Smooth muscle cell (in vitro differentiated cells): ENCODE data around the gene CDKL4. TPM values are rescaled to one million over a fixed set of nuclear protein-coding genes. Genes with fewer than 3 reads are reported as not detected.
"Not testable (repeated sequence)": the region's sequence is repeated elsewhere in the genome, so short reads cannot be mapped to it uniquely, and the experiment has no call there.

Source experiments
- DNase-seq: peaks from one replicate; lab custom pipeline; 2025; ENCODE audit not compliant: unreplicated experiment; lab: John Stamatoyannopoulos, UW
- H2AFZ ChIP-seq: fragments of 200-600 bp; sonication (generic); 2 replicates; pipeline ENCODE4 v1.6.0; 2016; ENCODE audit warnings: antibody characterized with exemption, low read depth, mild to moderate bottlenecking
- H3F3A ChIP-seq: fragments of 200-600 bp; sonication (generic); 2 replicates; pipeline ENCODE4 v1.6.0; 2017; ENCODE audit warnings: antibody characterized with exemption, low read depth
- H3K27ac ChIP-seq: fragments of 200-600 bp; sonication (generic); 2 replicates; pipeline ENCODE4 v1.5.1; 2016; ENCODE audit warnings: low read depth, mild to moderate bottlenecking
- H3K27me3 ChIP-seq: fragments of 200-600 bp; sonication (generic); 2 replicates; pipeline ENCODE4 v1.6.1; 2016; ENCODE audit warnings: low read depth, mild to moderate bottlenecking
- H3K36me3 ChIP-seq: fragments of 200-600 bp; sonication (generic); 2 replicates; pipeline ENCODE4 v1.5.1; 2016; ENCODE audit warnings: low read depth
- H3K4me1 ChIP-seq: fragments of 200-600 bp; sonication (generic); 2 replicates; pipeline ENCODE4 v1.5.1; 2016; ENCODE audit warnings: low read depth
- H3K4me2 ChIP-seq: fragments of 200-600 bp; sonication (generic); 2 replicates; pipeline ENCODE4 v1.6.0; 2016; ENCODE audit warnings: mild to moderate bottlenecking
- H3K4me3 ChIP-seq: fragments of 200-600 bp; sonication (generic); 2 replicates; pipeline ENCODE4 v1.5.1; 2016; ENCODE audit warnings: mild to moderate bottlenecking
- H3K79me2 ChIP-seq: fragments of 200-600 bp; sonication (generic); 2 replicates; pipeline ENCODE4 v1.6.0; 2016; ENCODE audit warnings: low read depth, mild to moderate bottlenecking
- H3K9ac ChIP-seq: fragments of 200-600 bp; sonication (generic); 2 replicates; pipeline ENCODE4 v1.6.0; 2016; ENCODE audit warnings: low read depth
- H3K9me3 ChIP-seq: fragments of 200-600 bp; sonication (generic); replicated peaks from 2 replicates; pipeline ENCODE4 v1.5.1; 2016; ENCODE audit warnings: low read depth
- H4K20me1 ChIP-seq: fragments of 200-600 bp; sonication (generic); 2 replicates; pipeline ENCODE4 v1.6.0; 2016; ENCODE audit warnings: low read depth
- WGBS: methylation state at CpG from one replicate; pipeline ENCODE4 v1.1.7; 2016; ENCODE audit warnings: low lambda C conversion rate; 5-methylcytosine and 5-hydroxymethylcytosine counted together
- polyA plus RNA-seq: library from polyadenylated mRNA; unstranded; fragments of >200 nt; fragmentation: Nextera tagmentation; extraction: Ambion mirVana; gene quantifications from 2 replicates; pipeline ENCODE4 v1.2.1, GENCODE V29; 2016
- total RNA-seq: library from RNA; depleted of rRNA; stranded (reverse); fragments of >200 nt; gene quantifications from 2 replicates; pipeline ENCODE4 v1.2.3, GENCODE V29; 2014
- TF ChIP-seq, protein P1 (sequence below): fragments of 200-600 bp; sonication (generic); IDR thresholded peaks from 2 replicates; pipeline ENCODE4 v1.5.1; 2017; ENCODE audit warnings: borderline replicate concordance, mild to moderate bottlenecking, antibody characterized with exemption; ENCODE audit not compliant: insufficient read depth, poor library complexity, severe bottlenecking

The CDKL4 gene
- total and polyA plus RNA-seq, 2 experiments from 2014 or later = 0.27 to 0.53 TPM

DNA sequence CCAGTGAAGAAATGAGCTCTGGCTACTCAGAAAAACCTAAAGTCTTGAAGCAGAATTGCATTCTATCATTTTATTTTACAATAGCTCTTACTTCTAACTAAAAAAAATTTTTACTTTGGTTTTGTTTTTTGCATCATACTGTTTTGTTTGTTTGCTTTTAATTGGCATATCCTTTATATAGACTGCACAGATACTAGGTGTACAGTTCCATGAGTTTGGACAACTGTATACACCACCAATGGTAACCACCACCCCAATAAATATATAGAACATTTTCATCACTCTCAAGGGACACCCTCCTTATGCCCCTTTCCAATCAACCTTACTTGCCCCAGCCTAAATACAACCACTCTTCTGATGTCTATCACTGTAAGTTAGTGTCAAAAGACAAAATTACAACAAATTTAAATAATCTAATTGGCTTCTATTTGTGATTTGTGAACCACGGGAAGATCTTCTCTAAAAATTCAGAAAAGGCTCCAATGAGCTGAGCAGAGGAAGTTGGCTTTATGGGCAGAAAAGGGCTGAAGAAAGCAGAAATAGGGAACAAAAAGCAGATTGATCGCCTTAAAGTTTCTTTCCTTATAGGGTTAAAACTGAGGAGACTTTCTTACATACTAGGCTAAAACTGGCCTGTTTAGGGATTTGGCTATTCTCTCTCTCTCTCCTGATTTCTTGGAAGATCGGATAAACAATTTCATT is 100.7 kb downstream of the CDKL4 start:
- Histone ChIP-seq H3K4me3 (no peak overlapping the region), H3K27ac (no peak overlapping the region), H3K4me1 (no peaks in the 10 kb centered on the region), H3K9ac (no peak overlapping the region), H3K36me3 (no peaks in the 10 kb centered on the region), H3K79me2 (no peaks in the 10 kb centered on the region), H3F3A (no peaks in the 10 kb centered on the region), H2AFZ (no peak overlapping the region), H3K9me3 (no peaks in the 10 kb centered on the region), H4K20me1 (no peaks in the 10 kb centered on the region), H3K4me2 (no peak overlapping the region), H3K27me3 (no peaks in the 10 kb centered on the region)
- 89% methylated on average over 3 of the region's 3 CpGs for WGBS
- no peak for DNase-seq
- TF ChIP-seq, protein P1, sequence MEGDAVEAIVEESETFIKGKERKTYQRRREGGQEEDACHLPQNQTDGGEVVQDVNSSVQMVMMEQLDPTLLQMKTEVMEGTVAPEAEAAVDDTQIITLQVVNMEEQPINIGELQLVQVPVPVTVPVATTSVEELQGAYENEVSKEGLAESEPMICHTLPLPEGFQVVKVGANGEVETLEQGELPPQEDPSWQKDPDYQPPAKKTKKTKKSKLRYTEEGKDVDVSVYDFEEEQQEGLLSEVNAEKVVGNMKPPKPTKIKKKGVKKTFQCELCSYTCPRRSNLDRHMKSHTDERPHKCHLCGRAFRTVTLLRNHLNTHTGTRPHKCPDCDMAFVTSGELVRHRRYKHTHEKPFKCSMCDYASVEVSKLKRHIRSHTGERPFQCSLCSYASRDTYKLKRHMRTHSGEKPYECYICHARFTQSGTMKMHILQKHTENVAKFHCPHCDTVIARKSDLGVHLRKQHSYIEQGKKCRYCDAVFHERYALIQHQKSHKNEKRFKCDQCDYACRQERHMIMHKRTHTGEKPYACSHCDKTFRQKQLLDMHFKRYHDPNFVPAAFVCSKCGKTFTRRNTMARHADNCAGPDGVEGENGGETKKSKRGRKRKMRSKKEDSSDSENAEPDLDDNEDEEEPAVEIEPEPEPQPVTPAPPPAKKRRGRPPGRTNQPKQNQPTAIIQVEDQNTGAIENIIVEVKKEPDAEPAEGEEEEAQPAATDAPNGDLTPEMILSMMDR = no peak

DNA sequence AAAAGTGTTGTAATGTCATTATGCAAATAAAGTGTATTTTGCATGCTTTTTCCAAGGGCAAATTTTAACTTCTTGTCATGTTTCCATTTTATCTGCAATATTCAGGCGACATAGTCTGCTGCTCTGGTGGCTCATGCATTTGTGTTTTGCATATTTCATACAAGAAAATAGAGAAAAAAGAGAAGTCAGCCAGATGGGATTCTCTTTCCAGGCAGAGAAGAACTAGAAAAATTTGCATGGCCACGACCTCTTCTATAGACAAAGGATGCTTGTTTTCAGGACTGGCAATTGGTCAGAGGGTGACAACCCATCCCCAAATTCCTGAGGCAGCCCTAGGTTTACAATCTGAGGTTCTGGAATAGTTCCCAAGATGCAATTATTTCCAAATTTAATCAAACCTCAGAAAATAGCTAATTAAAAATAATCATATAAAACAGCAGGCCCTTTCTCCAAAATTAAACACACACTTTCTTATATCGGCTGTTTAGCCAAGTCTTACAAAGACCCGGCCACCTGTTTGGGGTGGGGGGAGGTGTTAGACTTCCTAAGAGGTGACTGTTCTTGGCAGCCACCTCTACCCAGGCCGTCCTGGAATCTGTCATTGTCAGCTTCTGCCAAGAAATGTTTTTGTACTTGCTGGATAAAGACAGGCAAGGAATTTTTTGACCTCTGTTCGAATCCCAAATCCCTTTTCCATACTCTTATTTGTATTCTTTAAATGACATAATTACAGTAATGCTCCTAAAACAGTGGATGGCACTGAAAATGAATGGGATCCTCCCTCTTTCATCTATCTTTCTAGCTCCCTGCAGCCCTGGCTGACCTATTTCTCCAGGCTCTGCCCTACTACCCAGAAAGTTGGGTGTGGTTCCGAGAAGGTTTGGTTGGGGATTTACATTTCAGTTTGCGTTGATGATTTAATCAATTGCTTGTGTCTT is 102.2 kb downstream of the CDKL4 start:
- H3K9me3 ChIP-seq = no peaks in the 10 kb centered on the region
- no peaks in the 10 kb centered on the region for H3K79me2 ChIP-seq
- H3K27ac ChIP-seq = no peak overlapping the region
- H3K9ac ChIP-seq = no peak overlapping the region
- no peak overlapping the region for H3K4me3 ChIP-seq
- no peaks in the 10 kb centered on the region for H3K36me3 ChIP-seq
- no peak for DNase-seq
- TF ChIP-seq, protein P1 = no peak
- no peaks in the 10 kb centered on the region for H3K27me3 ChIP-seq
- H3K4me1 ChIP-seq = no peaks in the 10 kb centered on the region
- 68% methylated on average over 8 of the region's 8 CpGs for WGBS
- no peaks in the 10 kb centered on the region for H4K20me1 ChIP-seq
- no peak overlapping the region for H3K4me2 ChIP-seq
- H3F3A ChIP-seq = no peaks in the 10 kb centered on the region
- H2AFZ ChIP-seq = no peak overlapping the region

DNA sequence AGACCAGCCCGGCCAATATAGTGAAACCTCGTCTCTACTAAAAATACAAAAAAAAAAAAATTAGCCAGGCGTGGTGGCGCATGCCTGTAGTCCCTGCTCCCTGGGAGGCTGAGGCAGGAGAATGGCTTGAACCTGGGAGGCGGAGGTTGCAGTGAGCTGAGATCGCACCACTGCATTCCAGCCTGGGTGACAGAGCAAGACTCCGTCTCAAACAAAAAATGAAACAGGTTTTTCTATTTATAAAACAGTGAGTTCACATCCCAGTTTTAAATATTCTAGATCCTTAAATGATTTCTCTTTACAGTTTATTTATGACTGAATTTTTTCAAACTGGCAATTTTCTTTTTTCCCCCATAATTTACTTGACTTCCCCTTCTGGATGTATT is 102.8 kb downstream of the CDKL4 start:
- not testable (repeated sequence) for H3K4me3 ChIP-seq, H4K20me1 ChIP-seq, H3K9me3 ChIP-seq, H3K36me3 ChIP-seq, H3K27ac ChIP-seq, H2AFZ ChIP-seq, H3K27me3 ChIP-seq, H3K4me1 ChIP-seq, DNase-seq, H3K79me2 ChIP-seq, H3K9ac ChIP-seq, H3K4me2 ChIP-seq, H3F3A ChIP-seq
- 96% methylated on average over 7 of the region's 7 CpGs for WGBS

DNA sequence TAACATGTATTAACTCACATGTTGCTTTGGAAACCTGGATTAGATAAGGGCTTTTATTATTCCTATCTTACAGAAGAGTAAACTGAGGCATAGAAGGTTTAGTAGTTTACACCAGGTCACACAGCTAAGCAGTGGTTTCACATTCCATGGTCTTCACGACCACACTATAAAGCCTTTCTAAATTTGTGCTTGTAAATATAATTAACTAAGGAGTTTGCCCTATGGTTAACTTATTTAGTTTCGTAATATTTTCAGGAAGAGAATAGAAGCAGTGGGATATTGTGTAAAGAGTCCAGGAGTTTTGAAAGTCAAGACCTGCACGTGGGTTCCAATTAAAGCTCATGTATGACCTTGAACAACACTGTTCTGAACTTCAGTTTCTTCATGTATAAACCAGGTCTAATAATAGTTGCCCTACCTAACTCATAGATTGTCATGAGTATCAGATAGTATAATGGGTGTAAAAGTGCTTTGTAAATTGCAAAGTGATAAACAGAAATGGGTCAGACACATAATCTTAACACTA is 103.4 kb downstream of the CDKL4 start:
- H3K4me1 ChIP-seq = no peaks in the 10 kb centered on the region
- 85% methylated on average over 3 of the region's 3 CpGs for WGBS
- no peaks in the 10 kb centered on the region for H4K20me1 ChIP-seq
- no peak overlapping the region for H3K4me3 ChIP-seq
- H3K27ac ChIP-seq = no peak overlapping the region
- H3K36me3 ChIP-seq = no peaks in the 10 kb centered on the region
- TF ChIP-seq, protein P1 = no peak
- no peak for DNase-seq
- no peaks in the 10 kb centered on the region for H3K9me3 ChIP-seq
- H3K79me2 ChIP-seq = no peaks in the 10 kb centered on the region
- no peak overlapping the region for H2AFZ ChIP-seq
- no peaks in the 10 kb centered on the region for H3K27me3 ChIP-seq
- no peak overlapping the region for H3K9ac ChIP-seq
- no peaks in the 10 kb centered on the region for H3F3A ChIP-seq
- H3K4me2 ChIP-seq = no peak overlapping the region
